H1 (cell line): ENCODE results near the gene NHEJ1.

ENCODE experiments used
- EGR1 ChIP-seq: IDR thresholded peaks from 2 replicates; pipeline ENCODE4 v1.6.1; 2011; ENCODE audit warnings: low read depth, low read length, borderline replicate concordance
- EZH2 ChIP-seq: fragments of 200-600 bp; sonication (generic); IDR thresholded peaks from 2 replicates; pipeline ENCODE4 v1.7.1; 2012; ENCODE audit warnings: low read depth, mild to moderate bottlenecking, moderate library complexity, low read length, inconsistent platforms; ENCODE audit not compliant: severe bottlenecking
- POLR2A ChIP-seq, 2 experiments: IDR thresholded peaks; 1 replicate in 1 of 2; 2 replicates in 1 of 2; pipeline ENCODE4 v1.6.1; 2011; ENCODE audit warnings: low read depth in 2 of 2, low read length in 2 of 2, mild to moderate bottlenecking in 2 of 2; ENCODE audit errors: control extremely low read depth in 1 of 2
- POLR2AphosphoS5 ChIP-seq: IDR thresholded peaks from 2 replicates; pipeline ENCODE4 v1.6.1; 2011; ENCODE audit warnings: low read depth, low read length
- RAD21 ChIP-seq, 2 experiments: IDR thresholded peaks in 1 of 2; conservative IDR thresholded peaks in 1 of 2; 2 replicates each; pipeline ENCODE4 v1.6.1; 2011; ENCODE audit warnings: low read depth in 2 of 2, low read length in 2 of 2, improper control_type of control experiment in 1 of 2, inconsistent platforms in 1 of 2, mild to moderate bottlenecking in 1 of 2, moderate library complexity in 1 of 2
- SAP30 ChIP-seq: fragments of 300-600 bp; sonication (generic); IDR thresholded peaks from 2 replicates; pipeline ENCODE4 v1.7.1; 2012; ENCODE audit warnings: low read length, moderate library complexity, mild to moderate bottlenecking, inconsistent platforms; ENCODE audit not compliant: insufficient read depth, insufficient replicate concordance
- SIN3A ChIP-seq, 2 experiments: IDR thresholded peaks in 1 of 2; conservative IDR thresholded peaks in 1 of 2; 2 replicates each; pipeline ENCODE4 v1.6.1; 2011 to 2012; ENCODE audit warnings: low read length in 2 of 2, improper control_type of control experiment in 1 of 2, low read depth in 1 of 2, mild to moderate bottlenecking in 1 of 2
- SP2 ChIP-seq: IDR thresholded peaks from 2 replicates; pipeline ENCODE4 v1.6.1; 2012; ENCODE audit warnings: mild to moderate bottlenecking, low read length, inconsistent platforms
- TF ChIP-seq, protein P1 (sequence below), 3 experiments: IDR thresholded peaks; 1 replicate in 2 of 3; 2 replicates in 1 of 3; pipeline versions ENCODE4 v1.5.1 to v1.6.1; 2011; ENCODE audit warnings: low read length in 3 of 3, mild to moderate bottlenecking in 3 of 3, inconsistent platforms in 2 of 3, low read depth in 1 of 3, moderate library complexity in 1 of 3; ENCODE audit not compliant: insufficient read depth in 1 of 3; ENCODE audit errors: control extremely low read depth in 1 of 3

DNA sequence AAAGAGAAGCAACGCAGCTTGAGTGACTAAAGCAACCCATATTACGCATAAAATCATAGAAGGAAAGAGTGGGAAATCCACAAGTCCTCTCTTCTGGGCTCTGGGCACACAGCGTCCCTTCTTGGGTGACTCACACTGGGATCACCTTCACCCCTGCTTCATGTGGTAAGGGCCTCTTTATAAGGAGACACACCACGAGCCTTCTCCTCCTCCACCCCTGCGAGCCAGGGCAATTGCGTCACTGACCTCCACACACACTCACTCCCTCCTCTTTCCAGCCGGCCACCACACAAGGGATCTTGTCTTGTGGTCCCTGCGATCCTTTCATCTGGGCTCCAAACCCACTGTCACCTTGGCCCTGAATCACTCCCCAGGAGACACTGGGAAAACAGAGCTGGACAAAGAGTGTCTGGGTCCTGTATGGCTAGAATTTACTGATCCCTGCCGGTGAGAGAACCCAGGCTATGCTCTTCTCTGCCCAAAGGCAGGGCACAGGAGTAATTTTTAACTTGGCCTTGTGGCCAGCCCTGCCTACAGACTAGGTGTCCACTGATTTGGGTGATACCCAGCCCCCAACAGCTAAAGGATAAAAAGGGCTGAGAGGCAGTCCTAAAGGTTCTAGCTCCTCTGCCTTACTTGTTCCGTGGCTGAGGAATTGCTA, 35.3 kb downstream of the NHEJ1 start:
- TF ChIP-seq EGR1 = no peak
- no peak for TF ChIP-seq SIN3A (conservative IDR thresholded peaks at IDR 0.05 in 1 of 2, IDR thresholded peaks at IDR 0.05 in 1 of 2; ENCODE audit: low read depth in 1 of 2, low read length in 2 of 2)
- TF ChIP-seq POLR2AphosphoS5 = no peak
- TF ChIP-seq, protein P1, sequence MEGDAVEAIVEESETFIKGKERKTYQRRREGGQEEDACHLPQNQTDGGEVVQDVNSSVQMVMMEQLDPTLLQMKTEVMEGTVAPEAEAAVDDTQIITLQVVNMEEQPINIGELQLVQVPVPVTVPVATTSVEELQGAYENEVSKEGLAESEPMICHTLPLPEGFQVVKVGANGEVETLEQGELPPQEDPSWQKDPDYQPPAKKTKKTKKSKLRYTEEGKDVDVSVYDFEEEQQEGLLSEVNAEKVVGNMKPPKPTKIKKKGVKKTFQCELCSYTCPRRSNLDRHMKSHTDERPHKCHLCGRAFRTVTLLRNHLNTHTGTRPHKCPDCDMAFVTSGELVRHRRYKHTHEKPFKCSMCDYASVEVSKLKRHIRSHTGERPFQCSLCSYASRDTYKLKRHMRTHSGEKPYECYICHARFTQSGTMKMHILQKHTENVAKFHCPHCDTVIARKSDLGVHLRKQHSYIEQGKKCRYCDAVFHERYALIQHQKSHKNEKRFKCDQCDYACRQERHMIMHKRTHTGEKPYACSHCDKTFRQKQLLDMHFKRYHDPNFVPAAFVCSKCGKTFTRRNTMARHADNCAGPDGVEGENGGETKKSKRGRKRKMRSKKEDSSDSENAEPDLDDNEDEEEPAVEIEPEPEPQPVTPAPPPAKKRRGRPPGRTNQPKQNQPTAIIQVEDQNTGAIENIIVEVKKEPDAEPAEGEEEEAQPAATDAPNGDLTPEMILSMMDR (IDR thresholded peaks at IDR 0.05; ENCODE audit: control extremely low read depth in 1 of 3, insufficient read depth in 1 of 3, low read depth in 1 of 3, low read length in 3 of 3) = no peak
- no peak for TF ChIP-seq SAP30
- TF ChIP-seq RAD21 (IDR thresholded peaks at IDR 0.05 in 1 of 2, conservative IDR thresholded peaks at IDR 0.05 in 1 of 2; ENCODE audit: low read depth in 2 of 2, low read length in 2 of 2) = no peak
- no peak for TF ChIP-seq EZH2
- no peak for TF ChIP-seq SP2
- TF ChIP-seq POLR2A (IDR thresholded peaks at IDR 0.05; ENCODE audit: control extremely low read depth in 1 of 2, low read depth in 2 of 2, low read length in 2 of 2) = no peak
